NCI-H2196 (cell line): ENCODE data around the gene CBFA2T3.
"Not testable (repeated sequence)": the region's sequence is repeated elsewhere in the genome, so short reads cannot be mapped to it uniquely, and the experiment has no call there.

Source experiments
- DNase-seq: peaks from one replicate; lab custom pipeline; 2025; ENCODE audit not compliant: unreplicated experiment; lab: John Stamatoyannopoulos, UW

The CBFA2T3 gene

GRCh38 chr16:88977018-88977811 is at the start of gene CBFA2T3:
TSS of gene CBFA2T3 (minus strand) at chr16:88977207. CDS start at chr16:88976807, 400 bp downstream.
- no peak for DNase-seq

- DNase-seq = no peak
Measured at GRCh38 chr16:89026121-89026612, 49.2 kb upstream of the CBFA2T3 start.

GRCh38 chr16:89025636-89026035 is 48.6 kb upstream of the CBFA2T3 start:
- no peak for DNase-seq

GRCh38 chr16:89024546-89025060 is 47.6 kb upstream of the CBFA2T3 start:
- DNase-seq = no peak

GRCh38 chr16:89023621-89024511 is 46.9 kb upstream of the CBFA2T3 start:
- DNase-seq = no peak

GRCh38 chr16:89023151-89023551 is 46.1 kb upstream of the CBFA2T3 start:
- DNase-seq = no peak

GRCh38 chr16:89022051-89022836 is 45.2 kb upstream of the CBFA2T3 start:
- DNase-seq = no peak

- no peak for DNase-seq
Measured at GRCh38 chr16:89020925-89021595, 44.1 kb upstream of the CBFA2T3 start.

- no peak for DNase-seq
Measured at GRCh38 chr16:89020068-89020924, 43.3 kb upstream of the CBFA2T3 start.

- no peak for DNase-seq
Measured at GRCh38 chr16:89019511-89019910, 42.5 kb upstream of the CBFA2T3 start.

- no peak for DNase-seq
Measured at GRCh38 chr16:89018282-89019158, 41.5 kb upstream of the CBFA2T3 start.

- no peak for DNase-seq
Measured at GRCh38 chr16:89017543-89018281, 40.7 kb upstream of the CBFA2T3 start.

- DNase-seq = not testable (repeated sequence)
Measured at GRCh38 chr16:89016561-89016960, 39.6 kb upstream of the CBFA2T3 start.

GRCh38 chr16:89015271-89015859 is 38.4 kb upstream of the CBFA2T3 start:
- no peak for DNase-seq

- DNase-seq = no peak
Measured at GRCh38 chr16:89014403-89015230, 37.6 kb upstream of the CBFA2T3 start.

- DNase-seq = no peak
Measured at GRCh38 chr16:89013692-89014402, 36.8 kb upstream of the CBFA2T3 start.
